Fibroblast of lung (primary cell): ENCODE results near the gene SLC5A12. TPM values are rescaled to one million over a fixed set of nuclear protein-coding genes. Genes with fewer than 3 reads are reported as not detected.

ENCODE experiments used
- DNase-seq, 2 donors: peaks; one replicate each; pipeline versions ENCODE4 v3.0.0 to v3.0.0-alpha.2; 2010; ENCODE audit warnings: low read depth in 2 of 2
- H2AFZ ChIP-seq: 2 replicates; pipeline ENCODE4 v1.5.1; 2012; ENCODE audit warnings: low read length, control low read depth, inconsistent platforms
- H3K27ac ChIP-seq: 2 replicates; pipeline ENCODE4 v1.5.1; 2011; ENCODE audit warnings: low read length, control low read depth; ENCODE audit not compliant: insufficient read depth
- H3K27me3 ChIP-seq: 2 replicates; pipeline ENCODE4 v1.5.1; 2011; ENCODE audit warnings: mild to moderate bottlenecking, low read length; ENCODE audit not compliant: control insufficient read depth, insufficient read depth
- H3K36me3 ChIP-seq: 2 replicates; pipeline ENCODE4 v1.5.1; 2011; ENCODE audit warnings: low read length; ENCODE audit not compliant: control insufficient read depth, insufficient read depth
- H3K4me1 ChIP-seq: 2 replicates; pipeline ENCODE4 v1.5.1; 2011; ENCODE audit warnings: low read length; ENCODE audit not compliant: control insufficient read depth, insufficient read depth; ENCODE audit errors: extremely low read depth
- H3K4me2 ChIP-seq: 2 replicates; pipeline ENCODE4 v1.5.1; 2011; ENCODE audit warnings: low read length, control low read depth; ENCODE audit not compliant: insufficient read depth; ENCODE audit errors: extremely low read depth
- H3K4me3 ChIP-seq, 4 experiments: fragments of 200-600 bp in 1 of 4; sonication (generic) in 1 of 4; replicated peaks in 1 of 4; 2 replicates each; pipeline ENCODE4 v1.5.1; 2011 to 2016; ENCODE audit warnings: low read length in 4 of 4, low read depth in 3 of 4, mild to moderate bottlenecking in 3 of 4, control low read depth in 2 of 4, inconsistent platforms in 1 of 4, mixed read lengths in 1 of 4; ENCODE audit not compliant: insufficient read depth in 1 of 4; ENCODE audit errors: control extremely low read depth in 1 of 4
- H3K79me2 ChIP-seq: 2 replicates; pipeline ENCODE4 v1.5.1; 2012; ENCODE audit warnings: mild to moderate bottlenecking, low read length, inconsistent platforms; ENCODE audit not compliant: control insufficient read depth, insufficient read depth
- H3K9ac ChIP-seq: 2 replicates; pipeline ENCODE4 v1.5.1; 2011; ENCODE audit warnings: mild to moderate bottlenecking, low read length, control low read depth; ENCODE audit not compliant: insufficient read depth
- H3K9me3 ChIP-seq: 2 replicates; pipeline ENCODE4 v1.5.1; 2012; ENCODE audit warnings: low read depth, low read length; ENCODE audit not compliant: control insufficient read depth, insufficient read depth
- H4K20me1 ChIP-seq: 2 replicates; pipeline ENCODE4 v1.5.1; 2011; ENCODE audit warnings: low read length; ENCODE audit not compliant: control insufficient read depth, insufficient read depth; ENCODE audit errors: extremely low read depth
- CTCF ChIP-seq, 2 donors: IDR thresholded peaks in 1 of 2; conservative IDR thresholded peaks in 1 of 2; 1 replicate in 1 of 2; 2 replicates in 1 of 2; pipeline ENCODE4 v1.5.1; 2011 to 2012; ENCODE audit warnings: low read length in 2 of 2, control low read depth in 1 of 2, inconsistent platforms in 1 of 2, low read depth in 1 of 2, mild to moderate bottlenecking in 1 of 2
- EZH2 ChIP-seq: IDR thresholded peaks from 2 replicates; pipeline ENCODE4 v1.5.1; 2012; ENCODE audit warnings: low read length, control low read depth, mild to moderate bottlenecking; ENCODE audit errors: missing control alignments
- polyA plus RNA-seq, 2 donors: library from polyadenylated mRNA; depleted of rRNA in 1 of 2; stranded (reverse) in 1 of 2; unstranded in 1 of 2; fragments of >200 nt; gene quantifications; 2 replicates each; pipeline ENCODE4 v1.2.1, GENCODE V29; 2011 to 2012; ENCODE audit warnings: missing spikeins in 1 of 2
- total RNA-seq: library from RNA; depleted of rRNA; stranded (reverse); fragments of >200 nt; gene quantifications from 2 replicates; pipeline ENCODE4 v1.2.1, GENCODE V29; 2014

Gene SLC5A12
- total and polyA plus RNA-seq, 2 donors (not counting 1 experiment from before 2014, with no cell fraction given): under 0.01 to 0.03 TPM

- Histone ChIP-seq H3K36me3 (no peaks in the 10 kb centered on the region), H3K27ac (no peak overlapping the region), H3K4me3 (no peak overlapping the region), H3K27me3 (no peaks in the 10 kb centered on the region), H2AFZ (no peak overlapping the region), H3K4me1 (no peaks in the 10 kb centered on the region), H4K20me1 (no peaks in the 10 kb centered on the region), H3K9me3 (no peaks in the 10 kb centered on the region), H3K4me2 (no peak overlapping the region), H3K9ac (no peak overlapping the region), H3K79me2 (no peaks in the 10 kb centered on the region)
- DNase-seq: peak in 1 of 2 donors; percentile 51
- TF ChIP-seq EZH2 (no peak), CTCF (conservative IDR thresholded peaks at IDR 0.05 in 1 of 2, IDR thresholded peaks at IDR 0.05 in 1 of 2; ENCODE audit: low read depth in 1 of 2, low read length in 2 of 2) (no peak)
Measured at GRCh38 chr11:26708736-26709456, 13.0 kb downstream of the SLC5A12 start.

- Histone ChIP-seq H3K36me3 (no peaks in the 10 kb centered on the region), H3K27me3 (no peaks in the 10 kb centered on the region), H3K79me2 (no peaks in the 10 kb centered on the region), H3K9ac (no peak overlapping the region), H3K27ac (no peak overlapping the region), H3K9me3 (no peaks in the 10 kb centered on the region), H3K4me3 (no peak overlapping the region), H4K20me1 (no peaks in the 10 kb centered on the region), H2AFZ (no peak overlapping the region), H3K4me2 (no peak overlapping the region), H3K4me1 (no peaks in the 10 kb centered on the region)
- no peak for DNase-seq
- no peak for TF ChIP-seq CTCF (conservative IDR thresholded peaks at IDR 0.05 in 1 of 2, IDR thresholded peaks at IDR 0.05 in 1 of 2; ENCODE audit: low read depth in 1 of 2, low read length in 2 of 2)
- no peak for TF ChIP-seq EZH2
Measured at GRCh38 chr11:26706181-26706580, 15.7 kb downstream of the SLC5A12 start.

- TF ChIP-seq EZH2 (no peak), CTCF (conservative IDR thresholded peaks at IDR 0.05 in 1 of 2, IDR thresholded peaks at IDR 0.05 in 1 of 2; ENCODE audit: low read depth in 1 of 2, low read length in 2 of 2) (no peak)
- H3K4me1 ChIP-seq: no peaks in the 10 kb centered on the region
- H3K36me3 ChIP-seq: no peaks in the 10 kb centered on the region
- no peak overlapping the region for H3K9ac ChIP-seq
- H3K27ac ChIP-seq: no peak overlapping the region
- no peaks in the 10 kb centered on the region for H3K27me3 ChIP-seq
- H3K4me3 ChIP-seq: no peak overlapping the region
- no peaks in the 10 kb centered on the region for H3K9me3 ChIP-seq
- DNase-seq: peak in 1 of 2 donors; percentile 65
- H2AFZ ChIP-seq: no peak overlapping the region
- H3K4me2 ChIP-seq: no peak overlapping the region
- H3K79me2 ChIP-seq: no peaks in the 10 kb centered on the region
- no peaks in the 10 kb centered on the region for H4K20me1 ChIP-seq
Measured at GRCh38 chr11:26704249-26704648, 17.6 kb downstream of the SLC5A12 start.
